Psoas muscle (tissue), 8 donors: ENCODE measurements around the gene ACTR1A. TPM values are rescaled to one million over a fixed set of nuclear protein-coding genes. Genes with fewer than 3 reads are reported as not detected.

Source experiments
- ATAC-seq, 4 donors: fragments of 200-7000 bp; cut with Tn5 transposase; one replicate each; pipeline ENCODE4 v1.9.1; 2020; ENCODE audit warnings: moderate library complexity in 3 of 4, mild to moderate bottlenecking in 2 of 4
- DNase-seq, 2 donors: peaks; one replicate each; pipeline ENCODE4 v3.0.0-alpha.2; 2020
- H3K27ac ChIP-seq: fragments of 200-600 bp; one replicate; pipeline ENCODE4 v1.8.0; 2022
- H3K27me3 ChIP-seq, 3 donors: fragments of 200-600 bp in 1 of 3; one replicate each; pipeline versions ENCODE4 v1.6.1 to v1.8.0; 2013 to 2022; ENCODE audit warnings: low read length in 2 of 3, mild to moderate bottlenecking in 2 of 3, moderate library complexity in 1 of 3; ENCODE audit not compliant: insufficient read depth in 3 of 3
- H3K36me3 ChIP-seq, 2 donors: fragments of 200-600 bp in 1 of 2; one replicate each; pipeline versions ENCODE4 v1.6.1 to v1.8.0; 2013 to 2022; ENCODE audit warnings: low read depth in 1 of 2, mild to moderate bottlenecking in 1 of 2, moderate library complexity in 1 of 2; ENCODE audit not compliant: insufficient read depth in 1 of 2
- H3K4me1 ChIP-seq: fragments of 200-600 bp; one replicate; pipeline ENCODE4 v1.8.0; 2022
- H3K4me3 ChIP-seq: fragments of 200-600 bp; one replicate; pipeline ENCODE4 v1.8.0; 2022; ENCODE audit warnings: mild to moderate bottlenecking
- H3K9me3 ChIP-seq: fragments of 200-600 bp; one replicate; pipeline ENCODE4 v1.8.0; 2022
- WGBS, 3 donors: extraction: QIAGEN DNeasy Blood & Tissue Kit; methylation state at CpG; one replicate each; pipeline versions ENCODE4 v1.1.6 to v1.1.7; 2013; 5-methylcytosine and 5-hydroxymethylcytosine counted together
- intact Hi-C, 2 donors: fragments of 100-400 bp; cut with DNase I; formaldehyde crosslinking; loops; one replicate each; pipeline versions ENCODE4 v1.11.0 to v1.14.2; 2022
- polyA plus RNA-seq, 3 donors: library from polyadenylated mRNA; stranded (reverse); fragments of 200-250 nt; gene quantifications; one replicate each; pipeline ENCODE4 v1.2.3, GENCODE V29; 2013
- total RNA-seq, 4 donors: library from RNA; stranded (reverse); fragmentation: NEBNext Ultra II Directional in 2 of 4; extraction: Animal tissue kit (Norgen Biotek cat#: 25700) in 2 of 4; gene quantifications; one replicate each; pipeline versions ENCODE4 v1.2.1 to v1.2.4, GENCODE V29; 2021 to 2023
- TF ChIP-seq, protein P1 (sequence below): fragments of 200-600 bp; IDR thresholded peaks from one replicate; pipeline ENCODE4 v1.8.0; 2022; ENCODE audit warnings: antibody characterized with exemption
- donor health status: healthy with polysubstance abuse.
- donor health status: DM: no; HTN: no; CAD: no; lungs with moderate emphysema.
- donor health status: Bipolar disorder and iron deficiency.
- donor health status: healthy.
- donor health status: DM: yes; HTN: yes; CAD: no.
- donor health status: DM: no; HTN: no; CAD: no.
- donor health status: DM: no; HTN: no; CAD: no.
- donor health status: DM: yes; HTN: yes; CAD: no.

The ACTR1A gene
- total and polyA plus RNA-seq, 7 donors = 76.2 to 188 (median 128) TPM

DNA sequence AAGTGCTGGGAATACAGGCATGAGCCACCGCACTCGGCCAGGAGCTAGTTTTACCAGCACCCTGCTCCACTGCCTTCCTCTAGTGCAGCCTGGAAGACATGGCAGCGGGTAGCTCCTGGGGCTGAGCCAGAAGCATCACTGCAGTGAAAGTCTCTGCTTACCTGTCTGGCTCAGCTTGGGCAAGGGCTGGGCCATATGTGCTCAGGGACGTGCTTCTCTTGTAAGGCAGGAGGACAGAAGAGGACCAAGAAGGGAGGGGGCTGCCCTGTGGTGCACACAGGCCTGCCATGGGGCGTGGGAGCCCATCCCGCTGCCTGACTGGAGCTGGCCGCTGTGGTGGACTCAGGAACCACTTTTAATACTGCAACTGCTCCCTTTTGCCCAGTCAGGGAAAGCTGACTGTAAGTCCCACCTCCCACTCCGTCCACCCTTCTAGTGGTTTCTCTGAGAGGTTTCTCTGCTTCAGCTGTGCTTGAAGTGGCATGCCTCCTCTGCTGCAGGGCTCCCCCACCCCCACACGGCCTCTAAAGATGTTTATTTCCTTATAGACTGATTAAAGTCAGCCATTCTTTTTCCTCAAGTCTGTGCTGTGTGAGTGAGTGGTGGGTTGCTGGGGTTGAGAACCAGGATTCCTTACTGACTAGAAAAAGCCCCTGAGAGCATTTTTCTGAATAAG is 25.9 kb downstream of the ACTR1A start:
- intact Hi-C loops = loop anchor here in 1 of 2 donors (5.0 kb wide), 1 partner anchor 54 kb away; the partner anchor contains the start of gene FBXL15
- no peak for ATAC-seq
- Histone ChIP-seq H3K4me3 (no peak overlapping the region), H3K4me1 (no peaks in the 10 kb centered on the region), H3K27ac (peak overlapping the region; percentile 16), H3K9me3 (no peaks in the 10 kb centered on the region), H3K27me3 (no peaks in the 10 kb centered on the region), H3K36me3 (peaks cover 0 to 44% of the 10 kb centered on the region in 2 donors)
- peak in 1 of 2 donors; percentile 45 for DNase-seq
- TF ChIP-seq, protein P1, sequence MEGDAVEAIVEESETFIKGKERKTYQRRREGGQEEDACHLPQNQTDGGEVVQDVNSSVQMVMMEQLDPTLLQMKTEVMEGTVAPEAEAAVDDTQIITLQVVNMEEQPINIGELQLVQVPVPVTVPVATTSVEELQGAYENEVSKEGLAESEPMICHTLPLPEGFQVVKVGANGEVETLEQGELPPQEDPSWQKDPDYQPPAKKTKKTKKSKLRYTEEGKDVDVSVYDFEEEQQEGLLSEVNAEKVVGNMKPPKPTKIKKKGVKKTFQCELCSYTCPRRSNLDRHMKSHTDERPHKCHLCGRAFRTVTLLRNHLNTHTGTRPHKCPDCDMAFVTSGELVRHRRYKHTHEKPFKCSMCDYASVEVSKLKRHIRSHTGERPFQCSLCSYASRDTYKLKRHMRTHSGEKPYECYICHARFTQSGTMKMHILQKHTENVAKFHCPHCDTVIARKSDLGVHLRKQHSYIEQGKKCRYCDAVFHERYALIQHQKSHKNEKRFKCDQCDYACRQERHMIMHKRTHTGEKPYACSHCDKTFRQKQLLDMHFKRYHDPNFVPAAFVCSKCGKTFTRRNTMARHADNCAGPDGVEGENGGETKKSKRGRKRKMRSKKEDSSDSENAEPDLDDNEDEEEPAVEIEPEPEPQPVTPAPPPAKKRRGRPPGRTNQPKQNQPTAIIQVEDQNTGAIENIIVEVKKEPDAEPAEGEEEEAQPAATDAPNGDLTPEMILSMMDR = no peak
- 64 to 75% (median 73%) methylated on average over 9 of the region's 9 CpGs for WGBS, 3 donors

DNA sequence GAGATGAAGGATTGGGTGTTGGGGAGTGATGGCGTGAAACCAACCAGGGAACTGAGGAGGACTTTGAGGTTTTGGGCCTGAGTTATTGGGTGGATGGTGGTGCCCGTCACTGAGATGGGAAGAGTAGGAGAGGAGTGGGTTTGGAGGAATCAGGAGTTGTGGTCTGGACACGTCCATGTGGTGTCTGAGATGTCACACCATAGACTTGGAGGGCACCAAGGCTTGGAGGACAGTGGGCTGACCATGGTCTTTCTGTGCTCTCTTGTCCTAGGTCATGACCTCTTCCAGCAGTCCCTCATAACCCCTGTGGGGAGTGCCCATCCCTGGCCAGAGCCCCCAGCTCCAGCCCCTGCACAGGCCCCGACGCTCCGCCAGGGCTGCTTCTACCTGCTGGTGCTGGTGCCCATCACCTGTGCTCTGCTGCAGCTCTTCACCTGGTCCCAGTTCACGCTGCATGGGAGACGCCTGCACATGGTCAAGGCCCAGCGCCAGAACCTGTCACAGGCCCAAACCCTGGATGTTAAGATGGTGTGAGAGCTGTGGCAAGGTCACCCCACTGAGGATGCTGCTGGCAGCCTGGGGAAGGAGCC is 27.0 kb downstream of the ACTR1A start:
- intact Hi-C loops = loop anchor here in 1 of 2 donors (5.0 kb wide), 1 partner anchor 53 kb away; the partner anchor contains the start of gene FBXL15
- TF ChIP-seq, protein P1 = no peak
- WGBS, 3 donors = 79 to 87% (median 83%) methylated on average over 9 of the region's 9 CpGs
- no peak overlapping the region for H3K4me3 ChIP-seq
- ATAC-seq (no peak), DNase-seq (peak in 1 of 2 donors; percentile 46)
- no peak overlapping the region for H3K27ac ChIP-seq
- H3K27me3 ChIP-seq = no peaks in the 10 kb centered on the region
- H3K36me3 ChIP-seq = peaks cover 0 to 33% of the 10 kb centered on the region in 2 donors
- H3K4me1 ChIP-seq = no peaks in the 10 kb centered on the region
- no peaks in the 10 kb centered on the region for H3K9me3 ChIP-seq

DNA sequence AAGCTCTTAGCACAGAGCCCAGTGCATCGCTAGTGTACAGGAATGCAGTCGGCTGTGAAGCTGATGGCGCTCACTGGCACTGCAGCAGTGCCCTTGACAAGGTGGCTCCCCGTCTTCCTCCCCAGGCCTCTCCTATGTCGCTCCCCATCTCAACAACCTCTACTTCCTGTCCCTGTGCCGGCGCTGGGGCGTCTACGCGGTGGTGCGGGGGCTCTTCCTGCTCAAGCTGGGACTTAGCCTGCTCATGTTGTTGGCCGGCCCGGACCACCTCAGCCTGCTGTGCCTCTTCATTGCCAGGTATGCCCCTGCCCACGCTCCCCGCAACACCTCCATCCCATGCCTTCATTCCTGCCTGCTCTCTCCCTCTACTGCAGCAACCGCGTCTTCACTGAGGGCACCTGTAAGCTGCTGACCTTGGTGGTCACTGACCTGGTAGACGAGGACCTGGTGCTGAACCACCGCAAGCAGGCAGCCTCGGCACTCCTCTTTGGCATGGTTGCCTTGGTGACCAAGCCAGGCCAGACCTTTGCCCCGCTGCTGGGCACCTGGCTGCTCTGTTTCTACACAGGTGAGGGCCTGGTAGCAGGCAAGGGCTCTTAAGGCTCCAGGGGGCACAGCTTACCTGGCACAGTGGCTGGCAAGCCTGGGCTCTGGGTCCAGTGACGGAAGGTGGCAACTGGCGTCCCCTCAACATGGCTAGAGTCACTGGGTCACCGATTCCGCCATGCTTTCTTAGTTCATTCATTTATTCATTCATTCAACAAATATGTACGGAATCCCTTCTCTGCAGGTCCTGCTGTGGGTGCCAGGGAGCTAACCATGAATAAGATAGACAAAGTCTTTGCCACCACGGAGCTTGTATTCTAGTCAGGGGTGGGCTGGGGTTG is 28.8 kb downstream of the ACTR1A start:
- peaks cover 0 to 15% of the 10 kb centered on the region in 2 donors for H3K36me3 ChIP-seq
- intact Hi-C loops = no loop called here
- WGBS, 3 donors = 85 to 88% (median 87%) methylated on average over 27 of the region's 27 CpGs
- DNase-seq (peak in 1 of 2 donors; percentile 47), ATAC-seq (no peak)
- H3K27ac ChIP-seq = no peak overlapping the region
- H3K27me3 ChIP-seq = no peaks in the 10 kb centered on the region
- H3K9me3 ChIP-seq = no peaks in the 10 kb centered on the region
- TF ChIP-seq, protein P1 = no peak
- no peak overlapping the region for H3K4me3 ChIP-seq
- no peaks in the 10 kb centered on the region for H3K4me1 ChIP-seq

DNA sequence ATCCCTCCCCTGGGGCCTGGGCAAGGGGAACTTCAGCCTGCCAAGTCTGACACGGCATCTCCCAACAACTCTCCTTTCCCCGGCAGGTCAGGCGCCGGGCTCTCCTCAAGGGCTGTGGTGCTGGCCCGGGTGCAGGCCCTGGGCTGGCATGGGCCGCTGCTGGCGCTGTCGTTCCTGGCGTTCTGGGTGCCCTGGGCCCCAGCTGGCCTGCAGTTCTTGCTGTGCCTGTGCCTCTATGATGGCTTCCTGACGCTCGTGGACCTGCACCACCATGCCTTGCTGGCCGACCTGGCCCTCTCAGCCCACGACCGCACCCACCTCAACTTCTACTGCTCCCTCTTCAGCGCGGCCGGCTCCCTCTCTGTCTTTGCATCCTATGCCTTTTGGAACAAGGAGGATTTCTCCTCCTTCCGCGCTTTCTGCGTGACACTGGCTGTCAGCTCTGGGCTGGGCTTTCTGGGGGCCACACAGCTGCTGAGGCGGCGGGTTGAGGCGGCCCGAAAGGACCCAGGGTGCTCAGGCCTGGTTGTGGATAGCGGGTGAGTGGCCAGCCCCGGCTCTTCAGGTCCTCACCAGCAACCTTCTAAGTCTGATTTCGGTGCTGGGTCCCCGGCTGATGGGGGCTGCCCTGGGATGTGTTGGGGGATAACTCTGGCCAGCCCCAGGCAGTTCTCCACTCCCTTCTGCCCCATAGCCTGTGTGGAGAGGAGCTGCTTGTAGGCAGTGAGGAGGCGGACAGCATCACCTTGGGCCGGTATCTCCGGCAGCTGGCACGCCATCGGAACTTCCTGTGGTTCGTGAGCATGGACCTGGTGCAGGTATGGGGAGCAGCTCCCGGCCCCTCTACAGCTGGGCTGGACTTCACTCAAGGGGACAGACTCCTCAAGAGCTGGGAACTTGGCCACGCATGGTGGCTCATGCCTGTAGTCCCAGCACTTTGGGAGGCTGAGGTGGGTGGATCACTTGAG is 31.6 kb downstream of the ACTR1A start:
- no peak overlapping the region for H3K27ac ChIP-seq
- no peaks in the 10 kb centered on the region for H3K27me3 ChIP-seq
- intact Hi-C loops = no loop called here
- no peak for ATAC-seq
- no peak overlapping the region for H3K4me3 ChIP-seq
- no peaks in the 10 kb centered on the region for H3K9me3 ChIP-seq
- no peak for DNase-seq
- no peaks in the 10 kb centered on the region for H3K36me3 ChIP-seq
- TF ChIP-seq, protein P1 = no peak
- no peaks in the 10 kb centered on the region for H3K4me1 ChIP-seq
- WGBS, 3 donors = 91 to 93% (median 91%) methylated on average over 34 to 36 of the region's 36 CpGs
